Skeletal muscle satellite cell (primary cell): ENCODE results near the gene ZNF644.
"Not testable (repeated sequence)": the region's sequence is repeated elsewhere in the genome, so short reads cannot be mapped to it uniquely, and the experiment has no call there.

Experiments
- H3K27me3 ChIP-seq: 2 replicates; pipeline ENCODE4 v1.7.0; 2013; ENCODE audit warnings: low read length; ENCODE audit not compliant: control insufficient read depth, insufficient read depth
- H3K36me3 ChIP-seq: 2 replicates; pipeline ENCODE4 v1.7.0; 2013; ENCODE audit warnings: mild to moderate bottlenecking, control low read depth, low read length; ENCODE audit not compliant: insufficient read depth
- H3K4me1 ChIP-seq: 2 replicates; pipeline ENCODE4 v1.7.0; 2013; ENCODE audit warnings: low read length; ENCODE audit not compliant: control insufficient read depth, insufficient read depth
- H3K4me2 ChIP-seq: 2 replicates; pipeline ENCODE4 v1.7.0; 2013; ENCODE audit warnings: mild to moderate bottlenecking, low read length
- H3K4me3 ChIP-seq: 2 replicates; pipeline ENCODE4 v1.7.0; 2013; ENCODE audit warnings: low read length
- H3K9ac ChIP-seq: 2 replicates; pipeline ENCODE4 v1.7.0; 2013; ENCODE audit warnings: mild to moderate bottlenecking, low read depth, low read length, moderate library complexity
- H3K9me3 ChIP-seq: replicated peaks from 2 replicates; pipeline ENCODE4 v1.7.0; 2013; ENCODE audit warnings: mild to moderate bottlenecking, control low read depth, low read length

Gene ZNF644

GRCh38 chr1:90891756-90892155, 130.1 kb downstream of the ZNF644 start:
- H3K4me2 ChIP-seq, H3K9ac ChIP-seq, H3K4me1 ChIP-seq, H3K36me3 ChIP-seq, H3K4me3 ChIP-seq, H3K9me3 ChIP-seq, H3K27me3 ChIP-seq: not testable (repeated sequence)

GRCh38 chr1:90882221-90882620, 139.6 kb downstream of the ZNF644 start:
- Histone ChIP-seq H3K27me3 (no peaks in the 10 kb centered on the region), H3K9ac (no peak overlapping the region)

GRCh38 chr1:90881034-90881433, 140.8 kb downstream of the ZNF644 start:
- H3K36me3 ChIP-seq: no peaks in the 10 kb centered on the region
- H3K4me3 ChIP-seq: no peak overlapping the region
- no peak overlapping the region for H3K4me2 ChIP-seq
- no peaks in the 10 kb centered on the region for H3K9me3 ChIP-seq
- no peaks in the 10 kb centered on the region for H3K4me1 ChIP-seq
- no peak overlapping the region for H3K9ac ChIP-seq
- H3K27me3 ChIP-seq: no peaks in the 10 kb centered on the region

More at GRCh38 chr1:90882221-90882620, 139.6 kb downstream of the ZNF644 start:
- H3K9me3 ChIP-seq: no peaks in the 10 kb centered on the region
- no peaks in the 10 kb centered on the region for H3K36me3 ChIP-seq
- H3K4me1 ChIP-seq: no peaks in the 10 kb centered on the region
- H3K4me3 ChIP-seq: no peak overlapping the region
- no peak overlapping the region for H3K4me2 ChIP-seq

GRCh38 chr1:90879281-90879680, 142.6 kb downstream of the ZNF644 start:
- Histone ChIP-seq H3K4me1 (no peaks in the 10 kb centered on the region), H3K36me3 (no peaks in the 10 kb centered on the region), H3K27me3 (peaks cover 4% of the 10 kb centered on the region), H3K4me2 (no peak overlapping the region), H3K4me3 (no peak overlapping the region), H3K9ac (no peak overlapping the region), H3K9me3 (no peaks in the 10 kb centered on the region)

GRCh38 chr1:90876101-90876500, 145.7 kb downstream of the ZNF644 start:
- no peaks in the 10 kb centered on the region for H3K36me3 ChIP-seq
- H3K9me3 ChIP-seq: no peaks in the 10 kb centered on the region
- no peak overlapping the region for H3K4me3 ChIP-seq
- H3K27me3 ChIP-seq: peaks cover 4% of the 10 kb centered on the region
- no peaks in the 10 kb centered on the region for H3K4me1 ChIP-seq
- no peak overlapping the region for H3K4me2 ChIP-seq
- no peak overlapping the region for H3K9ac ChIP-seq
